ENCODE results near the gene BFSP1. TPM values are rescaled to one million over a fixed set of nuclear protein-coding genes. Genes with fewer than 3 reads are reported as not detected.

The BFSP1 gene
- total RNA-seq, 1 donor from 2014 or later: 4.2 TPM

GRCh38 chr20:17469246-17470030, 61.7 kb downstream of the BFSP1 start:
- H4K20me1 ChIP-seq (ENCODE audit: insufficient read depth, low read length): no peaks in the 10 kb centered on the region
- TF ChIP-seq CTCF (IDR thresholded peaks at IDR 0.05; ENCODE audit: insufficient read depth, low read depth, low read length): no peak
- no peak for TF ChIP-seq EZH2 (IDR thresholded peaks at IDR 0.05; ENCODE audit: insufficient read depth, low read length)
- H3K27ac ChIP-seq (ENCODE audit: low read depth, low read length): no peak overlapping the region
- no peak overlapping the region for H3K4me3 ChIP-seq (ENCODE audit: insufficient read depth, low read depth, low read length)
- H3K4me1 ChIP-seq (ENCODE audit: insufficient read depth, low read length): no peaks in the 10 kb centered on the region
- peaks cover 2% of the 10 kb centered on the region for H3K27me3 Mint-ChIP-seq (ENCODE audit: low read depth, unreplicated experiment)
- no peaks in the 10 kb centered on the region for H3K9me3 ChIP-seq (ENCODE audit: insufficient read depth, low read depth, low read length)
- no peaks in the 10 kb centered on the region for H3K36me3 ChIP-seq (ENCODE audit: insufficient read depth, low read length)
- no peaks in the 10 kb centered on the region for H3K79me2 ChIP-seq (ENCODE audit: insufficient read depth, low read length)
- H3K4me1 Mint-ChIP-seq (ENCODE audit: low read depth, unreplicated experiment): no peaks in the 10 kb centered on the region
- FAIRE-seq (no peak), DNase-seq (ENCODE audit: low read depth) (no peak)
- H3K4me3 Mint-ChIP-seq (ENCODE audit: unreplicated experiment): no peak overlapping the region
- H2AFZ ChIP-seq (ENCODE audit: low read depth, low read length): no peak overlapping the region
- no peaks in the 10 kb centered on the region for H3K27me3 ChIP-seq (ENCODE audit: insufficient read depth, low read length)
- no peak overlapping the region for H3K4me2 ChIP-seq (ENCODE audit: low read length)
- H3K9me3 Mint-ChIP-seq (ENCODE audit: unreplicated experiment): peaks cover 2% of the 10 kb centered on the region
- H3K36me3 Mint-ChIP-seq (ENCODE audit: low read depth, unreplicated experiment): no peaks in the 10 kb centered on the region
- H3K27ac Mint-ChIP-seq (ENCODE audit: unreplicated experiment): no peak overlapping the region
- no peak overlapping the region for H3K9ac ChIP-seq (ENCODE audit: low read length)

GRCh38 chr20:17468073-17468840, 62.9 kb downstream of the BFSP1 start:
- no peaks in the 10 kb centered on the region for H3K9me3 ChIP-seq (ENCODE audit: insufficient read depth, low read depth, low read length)
- H3K27ac Mint-ChIP-seq (ENCODE audit: unreplicated experiment): no peak overlapping the region
- no peaks in the 10 kb centered on the region for H3K36me3 Mint-ChIP-seq (ENCODE audit: low read depth, unreplicated experiment)
- no peak overlapping the region for H3K27ac ChIP-seq (ENCODE audit: low read depth, low read length)
- no peak for DNase-seq (ENCODE audit: low read depth)
- H3K4me2 ChIP-seq (ENCODE audit: low read length): no peak overlapping the region
- TF ChIP-seq EZH2 (IDR thresholded peaks at IDR 0.05; ENCODE audit: insufficient read depth, low read length): no peak
- TF ChIP-seq CTCF (IDR thresholded peaks at IDR 0.05; ENCODE audit: insufficient read depth, low read depth, low read length): no peak
- no peaks in the 10 kb centered on the region for H3K4me1 Mint-ChIP-seq (ENCODE audit: low read depth, unreplicated experiment)
- no peaks in the 10 kb centered on the region for H3K27me3 ChIP-seq (ENCODE audit: insufficient read depth, low read length)
- no peaks in the 10 kb centered on the region for H4K20me1 ChIP-seq (ENCODE audit: insufficient read depth, low read length)
- no peaks in the 10 kb centered on the region for H3K36me3 ChIP-seq (ENCODE audit: insufficient read depth, low read length)
- no peaks in the 10 kb centered on the region for H3K4me1 ChIP-seq (ENCODE audit: insufficient read depth, low read length)
- no peak overlapping the region for H3K4me3 Mint-ChIP-seq (ENCODE audit: unreplicated experiment)
- H3K27me3 Mint-ChIP-seq (ENCODE audit: low read depth, unreplicated experiment): peaks cover 2% of the 10 kb centered on the region
- H3K9me3 Mint-ChIP-seq (ENCODE audit: unreplicated experiment): peaks cover 2% of the 10 kb centered on the region
- no peak overlapping the region for H3K4me3 ChIP-seq (ENCODE audit: insufficient read depth, low read depth, low read length)
- FAIRE-seq: no peak
- no peak overlapping the region for H2AFZ ChIP-seq (ENCODE audit: low read depth, low read length)
- H3K9ac ChIP-seq (ENCODE audit: low read length): no peak overlapping the region
- no peaks in the 10 kb centered on the region for H3K79me2 ChIP-seq (ENCODE audit: insufficient read depth, low read length)

Data from astrocyte (in vitro differentiated cells and primary cell).